ENCODE measurements around the gene GOLM1.

DNA sequence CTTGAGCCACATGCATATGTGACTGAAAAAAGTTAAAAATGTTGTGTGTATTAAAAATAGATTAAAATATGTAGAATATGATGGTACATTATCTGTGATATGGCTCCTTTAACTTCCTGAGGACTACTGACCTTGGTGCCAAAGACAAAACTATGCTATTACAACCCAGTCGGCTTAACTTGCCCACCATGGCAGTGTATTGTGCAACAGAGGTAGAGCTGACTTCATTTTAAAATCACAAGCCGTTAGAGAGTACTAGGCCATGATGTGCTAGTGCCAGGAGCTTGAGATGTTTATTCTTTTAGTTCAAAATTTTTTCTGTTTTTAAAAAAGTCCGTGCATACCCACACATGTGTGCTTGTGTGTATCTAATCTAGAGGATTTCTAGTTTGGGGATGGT, 112.1 kb downstream of the GOLM1 start:
- TF ChIP-seq SIX5 (IDR thresholded peaks at IDR 0.05; ENCODE audit: low read depth, low read length) (no peak), ZNF274 (IDR thresholded peaks at IDR 0.05; ENCODE audit: borderline replicate concordance, extremely low read depth, low read length) (no peak)
- TF ChIP-seq, protein P1, sequence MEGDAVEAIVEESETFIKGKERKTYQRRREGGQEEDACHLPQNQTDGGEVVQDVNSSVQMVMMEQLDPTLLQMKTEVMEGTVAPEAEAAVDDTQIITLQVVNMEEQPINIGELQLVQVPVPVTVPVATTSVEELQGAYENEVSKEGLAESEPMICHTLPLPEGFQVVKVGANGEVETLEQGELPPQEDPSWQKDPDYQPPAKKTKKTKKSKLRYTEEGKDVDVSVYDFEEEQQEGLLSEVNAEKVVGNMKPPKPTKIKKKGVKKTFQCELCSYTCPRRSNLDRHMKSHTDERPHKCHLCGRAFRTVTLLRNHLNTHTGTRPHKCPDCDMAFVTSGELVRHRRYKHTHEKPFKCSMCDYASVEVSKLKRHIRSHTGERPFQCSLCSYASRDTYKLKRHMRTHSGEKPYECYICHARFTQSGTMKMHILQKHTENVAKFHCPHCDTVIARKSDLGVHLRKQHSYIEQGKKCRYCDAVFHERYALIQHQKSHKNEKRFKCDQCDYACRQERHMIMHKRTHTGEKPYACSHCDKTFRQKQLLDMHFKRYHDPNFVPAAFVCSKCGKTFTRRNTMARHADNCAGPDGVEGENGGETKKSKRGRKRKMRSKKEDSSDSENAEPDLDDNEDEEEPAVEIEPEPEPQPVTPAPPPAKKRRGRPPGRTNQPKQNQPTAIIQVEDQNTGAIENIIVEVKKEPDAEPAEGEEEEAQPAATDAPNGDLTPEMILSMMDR (IDR thresholded peaks at IDR 0.05; ENCODE audit: control extremely low read depth in 1 of 3, insufficient read depth in 1 of 3, low read depth in 1 of 3, low read length in 3 of 3): no peak
